Activated CD8-positive, alpha-beta memory T cell treated with anti-CD3 and anti-CD28 coated beads, Interleukin-2, amount 50 U/mL, for 1 hour (primary cell): ENCODE results near the gene TRPM2.
A peak's percentile ranks its signal among the peaks of the same experiment; 100 is the strongest.
"Not testable (repeated sequence)": the region's sequence is repeated elsewhere in the genome, so short reads cannot be mapped to it uniquely, and the experiment has no call there.

Source experiments
- DNase-seq: peaks from one replicate; pipeline ENCODE4 v3.0.0-alpha.2; 2020; ENCODE audit errors: extremely low read depth

The TRPM2 gene

DNA sequence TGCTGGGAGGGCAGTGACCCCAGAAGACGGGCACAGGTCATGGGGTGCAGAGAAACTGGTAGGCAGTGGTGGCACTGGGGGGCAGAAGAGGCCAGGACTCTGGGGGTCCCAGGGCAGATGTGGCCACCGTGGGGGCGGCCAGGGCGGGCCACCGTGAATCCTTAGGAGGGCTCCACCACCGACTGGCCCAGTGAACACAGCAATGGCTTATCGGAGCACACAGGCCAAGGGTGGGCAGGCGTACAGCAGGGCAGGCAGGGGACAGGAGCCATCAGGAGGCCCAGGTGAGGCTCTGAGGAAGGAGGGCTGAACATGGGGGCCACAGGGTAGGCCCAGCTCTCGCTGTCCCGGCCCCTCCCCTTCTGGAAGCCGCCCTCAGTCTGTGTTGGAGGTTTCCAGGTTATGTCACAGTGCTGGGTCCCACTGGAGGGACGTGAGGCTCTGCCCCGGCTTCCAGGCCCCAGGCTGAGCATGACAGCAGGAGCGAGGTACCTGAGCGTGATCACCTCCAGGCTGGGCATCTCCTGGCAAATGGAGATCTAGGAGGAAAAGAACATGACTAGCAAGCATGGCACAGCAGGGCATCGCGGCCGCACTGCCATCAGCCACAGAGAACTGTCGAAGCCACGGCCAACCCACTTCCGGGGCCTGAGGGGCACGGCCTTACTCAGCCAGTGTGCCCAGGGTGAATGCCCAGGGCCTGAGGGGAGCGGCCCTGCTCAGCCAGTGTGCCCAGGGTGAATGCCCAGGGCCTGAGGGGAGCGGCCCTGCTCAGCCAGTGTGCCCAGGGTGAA, 18.0 kb upstream of the TRPM2 start:
- DNase-seq = no peak

DNA sequence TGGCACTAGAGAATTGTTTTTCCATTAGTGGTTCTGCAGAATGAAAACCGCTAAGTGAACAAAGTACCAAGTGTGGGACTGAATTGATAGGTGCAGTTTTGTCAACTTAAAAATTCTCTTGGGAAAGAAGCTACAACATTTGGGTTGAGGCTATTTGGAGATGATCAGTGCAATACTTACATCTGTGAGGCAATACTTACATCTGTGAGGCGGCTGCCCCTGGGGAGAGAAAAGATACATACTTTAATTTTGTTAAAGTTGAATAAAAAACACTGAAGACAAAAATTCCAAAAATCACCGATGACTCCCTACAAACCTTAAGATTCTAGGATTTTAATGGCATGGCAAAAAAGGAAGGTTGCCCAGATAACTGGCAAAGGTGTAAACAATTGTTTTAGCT, 16.0 kb upstream of the TRPM2 start:
- DNase-seq = no peak

DNA sequence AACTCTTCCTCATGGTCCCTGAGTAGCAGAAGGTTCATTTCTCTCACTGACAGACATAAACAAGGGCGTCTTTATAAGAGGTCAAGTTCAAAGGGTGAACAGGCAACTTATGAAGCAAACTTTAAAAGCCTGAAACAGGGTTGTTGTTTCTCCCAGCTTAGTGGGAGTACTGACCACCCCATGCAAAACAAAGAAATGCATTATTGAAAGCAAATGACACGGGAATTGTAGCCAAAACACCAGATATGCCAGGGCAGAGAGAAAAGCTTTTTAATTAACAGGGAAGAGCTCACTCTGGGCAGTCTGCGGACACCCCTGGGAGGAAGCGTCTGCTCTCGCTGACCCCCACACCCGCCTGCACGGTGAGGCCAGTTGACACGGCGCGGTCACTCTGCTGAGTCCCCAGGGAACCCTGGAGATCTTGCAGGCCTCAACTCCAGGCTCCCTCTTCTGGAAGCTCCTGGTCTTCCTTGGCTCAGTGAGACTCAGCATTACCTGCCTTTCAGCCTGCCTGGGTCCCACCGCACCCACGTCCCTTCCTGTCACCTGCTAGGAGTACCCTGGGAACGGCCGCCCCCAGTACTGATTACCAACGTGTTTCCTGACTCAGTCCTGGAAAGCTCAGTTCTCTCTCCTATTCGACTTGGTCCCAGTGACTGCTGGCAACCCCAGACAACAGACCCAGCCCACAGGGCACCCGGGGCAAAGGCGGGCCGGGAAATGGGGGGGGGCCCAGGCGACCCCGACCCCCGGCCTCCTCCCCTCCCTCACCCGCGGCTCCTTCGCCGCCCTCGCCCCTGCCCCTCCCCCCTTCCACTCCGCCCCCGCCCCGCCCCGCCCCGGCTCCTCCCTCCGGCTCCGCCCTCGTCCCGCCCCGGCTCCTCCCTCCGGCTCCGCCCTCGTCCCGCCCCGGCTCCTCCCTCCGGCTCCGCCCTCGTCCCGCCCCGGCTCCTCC, 15.2 kb upstream of the TRPM2 start:
- DNase-seq = no peak

DNA sequence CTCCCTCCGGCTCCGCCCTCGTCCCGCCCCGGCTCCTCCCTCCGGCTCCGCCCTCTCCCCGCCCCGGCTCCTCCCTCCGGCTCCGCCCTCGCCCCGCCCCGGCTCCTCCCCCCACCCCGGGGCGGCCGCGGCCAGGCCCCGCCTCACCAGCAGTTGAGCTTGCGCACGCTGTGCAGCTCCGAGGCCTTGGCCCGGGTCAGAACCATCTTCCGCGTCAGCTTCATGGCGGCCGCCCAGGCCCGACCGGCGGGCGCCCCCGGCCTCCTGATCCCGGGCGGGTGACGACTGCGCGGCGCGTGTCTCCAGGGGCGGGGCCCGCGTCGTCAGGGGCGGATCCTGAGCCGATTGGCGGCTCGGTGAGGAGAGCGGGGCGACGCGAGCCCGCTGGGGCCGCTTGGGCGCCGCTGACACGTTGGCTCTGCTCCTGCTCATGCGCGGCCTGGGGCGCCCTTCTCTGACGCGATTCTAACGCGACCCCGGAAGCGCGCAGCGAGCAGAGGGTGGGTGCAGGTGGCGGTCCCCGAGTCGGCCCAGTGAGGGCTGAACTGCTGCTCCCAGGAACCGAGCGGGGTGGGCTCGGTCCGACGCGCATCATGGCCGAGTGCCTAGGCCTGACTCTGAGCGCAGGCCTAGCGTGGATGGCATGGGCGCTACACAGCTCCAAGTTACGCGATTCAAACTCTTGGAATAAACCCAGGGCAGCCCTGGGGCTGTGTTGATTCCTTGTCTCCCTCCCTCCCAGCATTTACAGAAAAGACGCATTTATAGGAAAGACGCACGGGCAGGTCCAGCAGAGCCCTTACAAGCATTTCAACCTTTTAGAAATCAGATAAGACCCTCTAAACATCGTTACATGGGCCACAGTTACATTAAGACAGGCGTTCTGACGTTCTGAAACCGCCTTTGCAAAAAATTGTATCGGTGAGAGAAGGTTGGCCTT, 14.2 kb upstream of the TRPM2 start, which contains the start of gene CFAP410:
Gene CFAP410, minus strand, starts transcription at position 420 of the 940 bp plus-strand sequence. Its CDS starts 196 bp downstream, at position 224.
- DNase-seq = peak; percentile 76

DNA sequence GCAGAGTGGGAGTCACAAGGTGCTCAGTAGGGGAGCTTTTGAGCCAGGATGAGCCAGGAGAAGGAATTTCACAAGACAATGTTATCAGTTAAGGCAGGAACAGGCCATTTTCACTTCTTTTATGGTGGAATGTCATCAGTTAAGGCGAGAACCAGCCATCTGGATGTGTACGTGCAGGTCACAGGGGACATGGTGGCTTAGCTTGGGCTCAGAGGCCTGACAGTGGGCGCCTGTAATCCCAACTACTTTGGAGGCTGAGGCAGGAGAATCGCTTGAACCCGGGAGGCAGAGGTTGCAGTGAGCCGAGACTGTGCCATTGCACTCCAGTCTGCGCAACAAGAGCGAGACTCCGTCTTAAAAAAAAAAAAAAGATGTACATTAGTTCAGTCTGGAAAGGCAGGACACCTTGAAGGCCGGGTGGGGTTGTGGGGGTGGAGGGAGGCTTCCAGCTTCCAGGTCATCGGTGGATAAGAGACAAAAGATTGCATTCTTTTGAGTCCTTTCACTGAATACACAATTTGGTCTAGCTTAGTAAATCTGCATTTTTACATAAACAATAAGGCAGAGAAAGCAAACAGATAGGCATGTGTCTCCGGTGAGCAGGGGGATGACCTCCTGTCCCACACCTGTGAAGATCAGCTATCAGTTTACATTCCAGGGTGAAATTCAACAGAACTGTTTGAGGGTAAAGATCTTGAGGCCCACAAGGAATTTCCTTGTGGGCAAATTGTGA, 11.5 kb upstream of the TRPM2 start:
- DNase-seq = not testable (repeated sequence)

DNA sequence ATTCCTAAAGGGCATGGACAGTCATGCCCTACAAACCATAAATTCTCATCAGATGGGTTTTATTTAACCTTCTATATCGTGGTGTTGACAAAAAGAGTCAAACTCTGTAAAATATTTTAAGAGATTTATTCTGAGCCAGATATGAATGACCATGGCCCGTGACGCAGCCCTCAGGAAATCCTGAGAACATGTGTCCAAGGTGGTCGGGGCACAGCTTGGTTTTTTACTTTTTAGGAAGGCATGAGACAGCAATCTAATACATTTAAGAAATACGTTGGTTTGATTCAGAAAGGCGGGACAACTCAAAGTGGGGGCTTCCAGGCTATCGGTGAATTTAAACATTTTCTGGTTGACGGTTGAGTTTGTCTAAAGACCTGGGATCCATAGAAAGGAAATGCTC, 10.4 kb upstream of the TRPM2 start:
- not testable (repeated sequence) for DNase-seq

DNA sequence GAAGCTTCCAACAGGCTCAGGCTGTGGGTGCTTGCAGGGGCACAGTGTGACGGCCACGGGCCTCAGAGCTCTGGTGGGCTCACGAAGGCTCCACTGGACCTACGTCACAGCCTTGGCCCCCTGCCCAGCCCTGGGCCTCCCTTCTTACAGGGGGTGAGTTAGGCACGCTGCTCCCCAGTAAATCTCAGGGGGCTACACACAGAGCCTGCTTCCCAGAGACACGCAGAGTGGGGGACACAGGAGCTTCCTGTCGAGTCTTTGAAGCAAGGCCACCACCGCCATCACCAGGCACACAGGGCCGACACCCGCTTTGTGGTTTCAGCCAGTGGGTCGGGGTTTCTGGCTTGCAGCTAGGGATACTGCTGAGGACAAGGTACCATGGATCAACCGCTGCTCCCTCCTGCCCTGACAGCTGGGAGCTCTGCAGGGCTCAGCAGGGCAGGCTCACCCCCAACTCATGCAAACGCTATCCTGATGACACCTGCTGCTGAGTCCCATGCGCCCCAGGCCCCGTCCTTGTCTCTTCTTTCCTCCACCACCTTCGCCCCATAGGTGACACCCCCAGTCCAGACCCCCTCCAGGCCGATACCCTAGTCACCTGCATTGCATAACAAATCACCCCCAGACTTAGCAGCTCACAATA, 8.8 kb upstream of the TRPM2 start:
- DNase-seq = no peak

DNA sequence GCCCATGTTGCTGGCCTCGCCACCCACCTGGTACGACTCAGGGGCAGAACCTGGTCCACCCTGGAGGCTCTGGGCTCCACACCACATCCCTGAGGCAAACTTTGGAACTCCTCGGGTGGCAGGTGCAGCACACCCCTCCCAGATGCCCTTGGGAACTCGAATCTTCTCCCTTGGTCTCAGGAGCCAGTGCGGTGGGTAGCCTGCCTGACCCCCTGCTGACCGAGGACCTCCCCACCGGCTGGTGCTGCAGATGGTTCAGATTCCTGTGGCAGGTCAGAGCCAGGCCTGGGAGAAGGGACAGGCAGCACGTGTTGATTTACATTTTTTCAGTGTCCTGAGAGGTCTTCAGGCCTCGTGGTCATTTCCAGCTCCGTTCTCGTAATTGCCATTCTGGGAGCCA, 7.9 kb upstream of the TRPM2 start:
- DNase-seq = no peak

DNA sequence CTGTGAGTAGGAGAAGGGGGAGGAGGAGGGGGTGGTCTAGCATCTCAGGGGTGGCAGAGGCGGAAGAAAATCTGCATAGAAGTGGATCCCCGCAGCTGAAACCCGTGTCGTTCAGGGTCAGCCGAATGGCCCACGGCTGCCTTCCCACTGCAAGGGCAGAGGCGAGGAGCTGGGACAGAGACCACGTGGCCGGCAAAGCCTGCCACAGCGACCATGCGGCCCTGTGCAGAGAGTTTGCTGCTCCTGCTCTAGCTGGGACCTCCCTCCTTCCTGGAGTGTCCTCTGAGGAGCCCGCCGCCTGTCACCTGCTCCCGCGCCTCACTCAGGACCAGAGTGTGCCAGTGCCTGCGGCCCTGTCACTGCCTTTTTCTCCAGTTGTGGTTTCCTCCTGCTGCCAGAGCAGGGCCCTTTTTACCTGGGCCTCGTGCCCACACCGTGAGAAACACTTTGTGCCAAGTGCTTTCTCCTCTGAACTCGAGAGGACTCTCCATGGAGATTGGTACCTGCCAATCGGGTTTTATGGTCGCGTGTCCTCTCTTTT, 5.4 kb upstream of the TRPM2 start:
- no peak for DNase-seq

DNA sequence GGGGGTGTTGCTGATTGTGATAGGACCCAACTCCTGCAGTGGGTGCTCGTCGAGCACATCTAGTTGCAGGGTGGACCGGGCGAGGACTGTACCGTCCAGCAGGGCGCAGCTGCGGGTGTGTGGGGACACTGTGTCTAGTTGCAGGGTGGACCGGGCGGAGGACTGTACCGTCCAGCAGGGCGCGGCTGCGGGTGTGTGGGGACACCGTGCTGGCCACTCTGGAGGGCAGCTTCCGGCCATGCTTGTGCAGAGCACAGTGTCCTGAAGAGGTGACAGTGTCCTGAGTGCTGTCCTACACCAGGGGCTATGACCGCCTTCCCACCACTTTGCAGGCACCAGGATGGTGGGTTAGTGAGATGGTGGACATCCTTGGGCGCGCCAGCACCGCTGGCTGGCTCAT, 4.6 kb upstream of the TRPM2 start:
- no peak for DNase-seq

DNA sequence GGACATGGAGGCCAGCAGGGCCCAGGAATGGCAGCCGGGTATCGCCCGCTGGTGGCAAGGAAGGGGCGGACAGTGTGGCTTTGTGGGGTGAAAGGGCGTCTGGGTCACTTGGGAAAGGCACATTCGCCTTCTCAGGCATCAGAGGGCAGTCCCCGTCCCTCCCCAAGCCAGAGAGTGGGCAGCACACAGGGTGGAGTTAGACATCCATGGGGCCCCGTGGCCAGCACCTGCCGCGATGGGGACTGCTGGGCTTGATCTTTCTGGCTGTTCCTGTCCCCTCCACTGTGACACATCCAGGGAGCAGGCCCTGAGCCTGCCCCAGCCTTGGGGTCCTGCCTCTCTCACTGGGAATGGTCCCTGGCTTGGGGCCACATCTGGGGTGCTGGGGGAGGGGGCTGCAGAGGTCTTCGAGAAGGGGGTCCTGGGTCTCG, 4.0 kb upstream of the TRPM2 start:
- DNase-seq = no peak

DNA sequence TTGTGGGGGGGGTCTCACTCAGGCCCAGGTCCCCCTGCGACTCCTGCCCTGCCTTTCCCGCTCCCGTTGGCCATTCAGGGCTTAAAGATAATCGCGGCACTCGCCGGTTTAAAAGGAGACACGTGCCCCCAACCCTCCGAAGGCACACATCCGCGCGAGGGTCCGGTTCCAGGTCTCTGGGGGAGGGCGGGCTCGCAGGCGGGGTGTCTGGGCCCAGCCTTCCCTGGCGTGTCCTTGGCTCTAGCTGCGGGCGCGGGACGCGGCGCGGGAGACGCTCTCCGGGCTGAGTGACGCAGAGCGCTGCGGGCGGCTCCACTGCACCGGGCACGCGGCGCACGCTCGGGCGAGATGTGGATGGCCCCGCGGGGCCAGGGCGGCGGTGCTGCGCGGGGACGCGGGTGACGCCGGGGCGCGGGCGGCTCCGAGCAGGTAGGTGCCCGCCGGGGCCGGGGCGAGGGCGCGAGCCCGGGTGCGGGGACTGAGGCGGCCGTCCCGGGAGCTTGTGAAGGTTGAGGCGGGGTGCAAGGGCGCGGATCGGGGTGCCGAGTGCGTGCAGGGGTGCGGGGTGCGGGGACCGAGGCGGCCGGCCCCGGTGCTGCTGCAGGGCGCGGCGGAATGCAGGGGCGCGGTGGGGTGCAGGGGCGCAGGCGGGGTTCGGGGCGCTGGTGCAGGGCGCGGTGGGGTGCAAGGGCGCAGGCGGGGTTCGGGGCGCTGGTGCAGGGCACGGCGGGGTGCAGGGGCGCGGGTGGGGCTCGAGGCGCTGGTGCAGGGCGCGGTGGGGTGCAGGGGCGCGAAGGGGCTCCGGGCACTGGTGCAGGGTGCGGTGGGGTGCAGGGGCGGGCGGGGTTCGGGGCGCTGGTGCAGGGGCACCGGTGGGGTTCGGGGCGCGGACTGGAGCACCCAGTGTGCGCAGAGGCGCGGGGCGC, 3.3 kb upstream of the TRPM2 start:
- DNase-seq = no peak

DNA sequence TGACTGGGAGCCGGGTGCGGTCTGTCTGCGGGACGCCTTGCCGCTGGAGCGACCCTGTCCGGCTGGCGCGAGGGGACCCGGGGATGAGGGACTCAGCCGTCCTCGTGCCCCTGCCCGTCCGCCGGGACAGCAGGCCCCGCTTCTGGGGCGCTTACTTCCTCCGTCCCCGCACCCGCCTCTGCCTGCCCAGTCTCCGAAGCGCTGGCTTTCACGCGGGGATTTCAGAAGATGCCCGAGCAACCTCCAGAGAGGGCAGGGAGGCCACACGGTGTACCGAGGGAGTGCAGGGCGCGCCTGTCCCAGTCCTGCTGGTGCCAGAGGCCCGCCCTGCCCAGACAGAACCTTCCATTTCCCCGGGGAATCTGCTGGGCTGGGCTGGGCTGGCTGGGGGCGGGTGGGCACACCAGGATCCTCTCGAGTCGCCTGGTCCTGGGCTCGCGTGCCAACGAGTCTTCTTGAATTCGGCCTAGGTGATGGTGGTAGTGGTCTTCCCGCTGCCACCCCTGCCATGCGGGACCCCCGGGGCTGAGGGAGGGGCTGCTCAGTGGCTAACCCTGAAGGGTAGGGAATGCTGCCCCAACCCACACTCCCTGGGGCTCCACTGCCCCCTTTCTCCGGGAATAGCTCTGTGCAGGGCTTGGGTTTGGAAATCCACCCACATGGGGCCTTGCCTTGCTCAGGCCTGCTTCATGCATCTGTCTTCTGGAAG, 2.5 kb upstream of the TRPM2 start:
- DNase-seq = no peak

DNA sequence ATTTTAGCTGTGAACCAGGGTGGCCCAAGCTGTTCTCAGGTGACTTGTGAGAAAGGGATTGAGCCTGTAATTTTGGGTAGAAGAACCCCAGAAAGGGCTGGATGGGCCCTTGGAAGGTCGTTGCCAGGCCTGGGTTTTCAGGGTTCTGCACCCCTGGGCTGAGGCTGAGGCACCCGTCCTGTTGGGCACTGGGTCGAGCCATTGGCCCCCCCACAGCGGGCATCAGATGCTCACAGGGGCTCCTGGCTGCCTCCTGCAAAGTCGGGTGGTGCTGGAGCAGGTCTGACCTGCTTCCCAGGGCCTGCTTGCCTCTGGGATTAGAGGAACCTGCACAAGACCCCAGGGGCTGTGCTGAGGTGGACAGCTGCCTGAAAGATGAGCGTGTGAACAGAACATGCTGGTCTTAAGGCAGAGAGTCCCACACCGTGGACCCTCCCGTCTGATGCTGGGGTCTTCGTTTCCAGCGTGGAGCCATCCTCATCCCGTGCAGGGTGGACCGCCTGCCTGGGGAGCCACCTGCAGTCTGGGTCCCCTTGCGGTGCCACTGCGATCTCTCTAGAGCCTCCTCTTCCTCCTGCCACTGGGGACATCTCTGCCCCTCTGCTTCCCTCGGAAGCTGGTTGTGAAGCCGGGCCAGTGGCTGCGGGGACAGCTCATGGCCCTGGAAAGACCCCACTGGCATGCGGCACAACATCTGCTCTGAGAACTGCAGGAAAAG, 1.7 kb upstream of the TRPM2 start:
- DNase-seq = no peak

DNA sequence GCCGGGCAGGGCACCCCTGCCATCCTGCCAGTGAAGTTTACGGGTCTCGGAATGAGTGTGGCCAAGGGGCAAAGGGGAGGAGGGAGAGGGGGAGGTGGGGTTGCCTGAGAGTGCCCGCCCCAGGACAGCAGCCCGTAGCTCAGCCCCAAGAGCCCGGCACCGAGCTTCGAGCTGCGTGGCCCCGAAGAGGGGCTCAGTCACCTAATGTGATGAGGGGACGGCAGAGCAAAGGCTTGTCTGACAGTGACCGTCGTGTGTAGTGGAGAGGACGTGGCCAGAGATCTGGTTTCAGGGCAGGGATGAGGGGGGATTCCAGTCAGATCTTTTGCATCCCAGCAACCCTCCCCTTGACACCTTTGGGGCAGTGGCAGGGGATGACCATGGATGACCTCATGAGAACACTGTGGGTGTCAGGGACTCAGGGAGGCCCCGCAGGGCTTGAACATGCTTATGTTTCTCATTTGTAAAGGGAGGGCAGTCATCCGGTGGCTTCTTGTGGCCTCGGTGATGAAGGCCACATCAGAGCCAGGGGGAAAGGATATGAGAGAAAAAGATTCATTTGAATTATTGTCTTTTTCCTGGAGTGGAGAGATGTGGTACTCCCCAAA, 1.1 kb upstream of the TRPM2 start:
- no peak for DNase-seq

DNA sequence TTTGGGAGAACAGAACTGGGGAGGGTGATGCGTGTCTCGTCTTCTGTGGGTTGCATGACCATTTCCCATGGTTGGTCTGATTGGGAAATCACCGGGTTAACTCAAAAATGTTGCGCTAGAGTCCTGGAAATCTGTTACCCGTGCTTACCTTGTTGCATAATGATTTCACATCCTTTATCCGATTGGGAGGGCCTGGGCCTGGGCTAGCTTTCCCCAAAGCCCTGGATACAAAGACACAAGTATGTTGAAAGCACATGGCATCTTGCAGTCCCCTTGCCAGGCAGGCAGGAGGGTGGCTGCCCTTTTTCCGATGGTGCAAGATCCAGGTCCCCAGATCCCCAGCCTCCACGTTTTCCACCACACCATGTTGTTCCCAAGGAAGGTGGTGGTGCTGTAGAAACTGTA, 582 bp downstream of the TRPM2 start:
- DNase-seq = no peak
